K562 (cell line): Measurements from ENCODE around the gene ZC3H18. TPM values are rescaled to one million over a fixed set of nuclear protein-coding genes. Genes with fewer than 3 reads are reported as not detected.

Source experiments
- BRD9 ChIP-seq: fragments of 450-650 bp; IDR thresholded peaks from 2 replicates; pipeline ENCODE4 v1.6.1; 2018; ENCODE audit warnings: low read depth; ENCODE audit not compliant: partially characterized antibody
- CHD2 ChIP-seq: IDR thresholded peaks from 2 replicates; pipeline ENCODE4 v1.6.1; 2011; ENCODE audit warnings: low read depth, low read length
- CHD4 ChIP-seq: fragments of 200-600 bp; sonication (generic); IDR thresholded peaks from 3 replicates; pipeline ENCODE4 v1.6.1; 2012; ENCODE audit warnings: low read depth, mild to moderate bottlenecking, mixed read lengths, low read length, inconsistent platforms; ENCODE audit not compliant: insufficient read depth, insufficient replicate concordance, poor library complexity, severe bottlenecking
- ELF4 ChIP-seq: fragments of 450-650 bp; formaldehyde crosslinking; IDR thresholded peaks from 2 replicates; pipeline ENCODE4 v1.4.0; 2022; ENCODE audit warnings: missing genetic modification characterization
- FOXK2 ChIP-seq, 2 experiments: fragments of 450-650 bp; IDR thresholded peaks in 1 of 2; conservative IDR thresholded peaks in 1 of 2; 2 replicates each; pipeline ENCODE4 v1.6.1; 2016; ENCODE audit warnings: low read depth in 2 of 2, mild to moderate bottlenecking in 1 of 2
- MNT ChIP-seq, 2 experiments: fragments of 450-650 bp; conservative IDR thresholded peaks; 2 replicates each; pipeline ENCODE4 v1.6.1; 2017; ENCODE audit warnings: mild to moderate bottlenecking in 2 of 2, moderate library complexity in 2 of 2
- NCOR1 ChIP-seq: fragments of 450-650 bp; IDR thresholded peaks from 2 replicates; pipeline ENCODE4 v1.6.1; 2016; ENCODE audit warnings: mild to moderate bottlenecking, moderate library complexity
- PKNOX1 ChIP-seq: fragments of 450-650 bp; IDR thresholded peaks from 2 replicates; pipeline ENCODE4 v1.6.1; 2016
- RERE ChIP-seq: sonication (generic); formaldehyde crosslinking; IDR thresholded peaks from 2 replicates; pipeline ENCODE4 v1.8.0; 2023; ENCODE audit warnings: missing genetic modification reagents, mild to moderate bottlenecking, borderline replicate concordance
- XRCC4 ChIP-seq: IDR thresholded peaks from one replicate; pipeline ENCODE4 v1.6.1; 2011; ENCODE audit not compliant: insufficient read depth, insufficient read length; ENCODE audit errors: extremely low read depth
- YBX1 ChIP-seq: fragments of 450-650 bp; IDR thresholded peaks from 2 replicates; pipeline ENCODE4 v1.7.1; 2016; ENCODE audit warnings: mild to moderate bottlenecking
- ZC3H8 ChIP-seq: fragments of 450-650 bp; IDR thresholded peaks from 2 replicates; pipeline ENCODE4 v1.6.1; 2017
- ZNF609 ChIP-seq: sonication (generic); formaldehyde crosslinking; IDR thresholded peaks from 2 replicates; pipeline ENCODE4 v1.8.1; 2023; ENCODE audit warnings: missing genetic modification reagents, mild to moderate bottlenecking, borderline replicate concordance
- ZNF695 ChIP-seq: fragments of 450-650 bp; formaldehyde crosslinking; IDR thresholded peaks from 2 replicates; pipeline ENCODE4 v1.4.0; 2020; ENCODE audit warnings: mild to moderate bottlenecking, moderate library complexity
- ZNF76 ChIP-seq: fragments of 250-450 bp; sonication (Bioruptor Pico); IDR thresholded peaks from 2 replicates; pipeline ENCODE4 v1.4.0; 2020; ENCODE audit warnings: mild to moderate bottlenecking, moderate library complexity, borderline replicate concordance
- ZNF766 ChIP-seq: fragments of 200-800 bp; sonication (Bioruptor generic); conservative IDR thresholded peaks from 2 replicates; pipeline ENCODE4 v1.6.1; 2016; ENCODE audit warnings: missing genetic modification characterization, missing compliant biosample characterization
- polyA plus RNA-seq, 8 experiments: library from polyadenylated mRNA; depleted of rRNA in 4 of 8; stranded (reverse) in 5 of 8; unstranded in 3 of 8; fragments of >200 nt; fragmentation: Nextera tagmentation in 2 of 8; fragmentation: Illumina TruSeq in 1 of 8; extraction: Ambion mirVana in 2 of 8; extraction: Trizol in 1 of 8; gene quantifications; 2 replicates each; pipeline versions ENCODE4 v1.2.1 to v1.2.3, GENCODE V29; 2011 to 2014; ENCODE audit warnings: inconsistent platforms in 1 of 8, missing spikeins in 1 of 8
- total RNA-seq, 7 experiments: library from RNA; depleted of rRNA in 6 of 7; stranded (reverse); fragments of >200 nt in 6 of 7; fragmentation: Illumina TruSeq in 2 of 7; extraction: Trizol in 2 of 7; gene quantifications; 2 replicates each; pipeline versions ENCODE4 v1.2.1 to v1.2.3, GENCODE V29; 2011 to 2021; ENCODE audit warnings: low replicate concordance in 1 of 7

ZC3H18 gene
- total and polyA plus RNA-seq, 9 of the 15 experiments (the other 6 are each of a cell fraction or from before 2014, with no cell fraction given), result 1.7 to 88.7 (median 26.9) TPM

- TF ChIP-seq ZNF76 (CRISPR knock-in tag) (no peak), PKNOX1 (peak; percentile 48), CHD4 (no peak), NCOR1 (no peak), ELF4 (CRISPR knock-in tag) (no peak), FOXK2 (conservative IDR thresholded peaks at IDR 0.05 in 1 of 2, IDR thresholded peaks at IDR 0.05 in 1 of 2; ENCODE audit: low read depth in 2 of 2) (peak in 1 of 2 experiments; percentile 53; a peak in 1 of 4 replicates), ZNF766 (CRISPR knock-in tag) (peak; percentile 86), ZNF609 (CRISPR knock-in tag) (no peak), RERE (no peak), BRD9 (no peak), ZNF695 (CRISPR knock-in tag) (no peak), YBX1 (no peak), MNT (conservative IDR thresholded peaks at IDR 0.05) (no peak), CHD2 (no peak), XRCC4 (no peak), ZC3H8 (no peak)
These were observed 43.1 kb downstream of the ZC3H18 start (continued) for GRCh38 chr16:88613293-88613692.
